Islet precursor cell (in vitro differentiated cells): ENCODE results near the gene MACROD1.
"Not testable (repeated sequence)": the region's sequence is repeated elsewhere in the genome, so short reads cannot be mapped to it uniquely, and the experiment has no call there.

Experiments
- DNase-seq: peaks from one replicate; pipeline ENCODE4 v3.0.0-alpha.2; 2018

The MACROD1 gene

GRCh38 chr11:63986932-63987513 lies 178.9 kb downstream of the MACROD1 start:
- DNase-seq, result no peak

GRCh38 chr11:63986156-63986931 lies 179.6 kb downstream of the MACROD1 start, which contains the start of gene OTUB1:
OTUB1 (plus strand) TSS chr11:63986438; CDS start chr11:63986457, 19 bp downstream.
- DNase-seq, result peak; percentile 98

GRCh38 chr11:63985812-63986155 lies 180.1 kb downstream of the MACROD1 start:
- peak; percentile 70 for DNase-seq

- no peak for DNase-seq
Observed at GRCh38 chr11:63979426-63979825, 186.5 kb downstream of the MACROD1 start.

- no peak for DNase-seq
Observed at GRCh38 chr11:63978551-63979239, 187.2 kb downstream of the MACROD1 start.

- DNase-seq, result peak; percentile 99
Observed at GRCh38 chr11:63974259-63975143, 191.4 kb downstream of the MACROD1 start, which contains the start of gene COX8A. COX8A (plus strand) TSS chr11:63974620; CDS start chr11:63974681, 61 bp downstream.

- not testable (repeated sequence) for DNase-seq
Observed at GRCh38 chr11:63973912-63974258, 192.0 kb downstream of the MACROD1 start.

- no peak for DNase-seq
Observed at GRCh38 chr11:63970902-63971301, 195.0 kb downstream of the MACROD1 start.

- no peak for DNase-seq
Observed at GRCh38 chr11:63969461-63969860, 196.5 kb downstream of the MACROD1 start.

GRCh38 chr11:63966444-63966843 lies 199.5 kb downstream of the MACROD1 start:
- DNase-seq, result no peak

- not testable (repeated sequence) for DNase-seq
Observed at GRCh38 chr11:63963895-63964294, 202.0 kb downstream of the MACROD1 start.

- DNase-seq, result peak; percentile 67
Observed at GRCh38 chr11:63961608-63962412, 204.1 kb downstream of the MACROD1 start.

GRCh38 chr11:63958008-63958407 lies 207.9 kb downstream of the MACROD1 start:
- no peak for DNase-seq

GRCh38 chr11:63952570-63952969 lies 213.3 kb downstream of the MACROD1 start:
- DNase-seq, result no peak

GRCh38 chr11:63951779-63952536 lies 214.0 kb downstream of the MACROD1 start:
- DNase-seq, result no peak
